NCI-H146 treated with DMSO at 0.1 percent for 48 hours (cell line): ENCODE results near the gene BOLA2B.
"Not testable (repeated sequence)": the region's sequence is repeated elsewhere in the genome, so short reads cannot be mapped to it uniquely, and the experiment has no call there.

Experiments
- DNase-seq: peaks from one replicate; lab custom pipeline; 2025; ENCODE audit not compliant: unreplicated experiment; lab: John Stamatoyannopoulos, UW

Gene BOLA2B

DNA sequence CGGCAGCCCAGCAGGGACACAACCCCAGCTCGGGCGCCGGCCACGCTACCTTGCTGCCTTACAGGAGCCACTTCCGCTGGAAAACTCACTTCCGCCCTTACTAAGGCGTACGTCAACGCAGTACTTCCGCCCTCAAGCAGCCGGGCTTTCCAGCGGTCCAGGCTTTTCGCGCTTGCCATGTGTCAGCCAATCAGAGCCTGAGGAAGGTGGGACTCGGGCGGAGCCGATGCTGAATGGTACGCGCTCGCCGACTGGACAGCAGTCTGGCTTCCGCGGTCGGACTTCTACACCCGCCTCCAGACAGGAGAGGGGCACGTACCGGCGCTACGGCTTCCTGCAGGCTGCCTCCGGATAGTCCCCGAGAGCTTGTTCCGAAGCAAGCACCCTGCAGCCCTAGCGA lies at the start of gene BOLA2B, which contains the start of gene SLX1A:
Gene BOLA2B, minus strand, starts transcription at position 52 of the 400 bp plus-strand sequence. CDS start 71 bp downstream, outside the sequence.
Gene SLX1A, plus strand, starts transcription at position 261 of the 400 bp plus-strand sequence. CDS start 210 bp downstream, outside the sequence.
- not testable (repeated sequence) for DNase-seq

DNA sequence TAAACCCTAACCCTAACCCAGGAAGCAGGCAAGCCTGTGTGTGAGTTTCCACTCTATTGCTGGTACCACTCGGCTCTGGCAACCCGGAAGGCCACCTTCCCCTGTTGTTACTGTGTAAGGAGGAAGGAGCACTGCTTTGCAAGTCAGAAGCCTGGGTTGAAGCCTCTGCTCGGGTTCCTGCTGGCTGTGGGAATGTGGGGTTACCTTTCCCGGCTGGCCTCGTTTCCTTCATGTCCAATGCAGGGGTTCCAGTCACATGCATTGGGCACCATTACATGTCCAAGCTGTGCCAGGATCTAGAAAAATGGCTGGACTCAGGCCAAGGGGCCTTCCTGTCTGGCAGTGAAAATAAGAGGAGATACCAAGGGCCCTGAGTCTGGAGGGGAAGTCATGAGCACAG lies 23.6 kb upstream of the BOLA2B start:
- not testable (repeated sequence) for DNase-seq

DNA sequence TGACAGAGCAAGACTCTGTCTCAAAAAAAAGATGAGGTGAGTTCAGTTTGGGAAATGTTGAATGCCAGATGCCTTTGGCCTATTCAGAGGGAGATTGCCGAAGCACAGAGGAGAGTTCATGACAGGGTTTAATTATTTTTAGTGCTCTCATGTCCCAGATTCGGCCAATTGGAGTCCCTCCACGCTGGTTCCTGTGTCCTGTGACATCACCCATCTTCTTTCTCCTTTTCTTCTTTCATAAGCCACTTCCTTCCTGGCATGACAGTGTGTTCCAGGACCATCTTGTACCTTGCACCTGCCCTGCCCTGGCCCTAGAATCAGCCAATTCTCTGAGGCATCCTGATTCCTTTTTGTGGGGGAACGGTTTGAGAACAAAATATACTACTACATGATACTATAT lies 17.9 kb upstream of the BOLA2B start:
- not testable (repeated sequence) for DNase-seq

DNA sequence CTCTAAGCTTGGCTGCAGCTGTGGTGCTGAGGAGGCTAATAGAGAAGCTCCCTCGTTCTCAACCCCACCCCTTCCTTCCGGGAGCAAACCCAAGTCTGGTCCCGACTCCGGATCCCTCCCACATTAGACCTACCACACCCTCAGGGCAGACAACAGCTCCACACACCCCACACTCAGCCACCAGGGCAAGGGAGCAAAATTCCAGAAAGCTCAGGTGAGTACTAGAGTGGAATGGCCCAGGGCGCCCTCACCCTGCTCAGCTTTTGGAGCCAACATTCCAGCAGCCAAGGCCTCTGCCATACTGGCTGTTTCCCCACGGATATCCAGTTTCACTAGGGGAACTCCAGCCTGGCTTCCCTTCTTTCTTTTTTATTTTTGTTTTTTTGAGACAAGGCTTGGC lies 15.6 kb upstream of the BOLA2B start:
- DNase-seq = not testable (repeated sequence)

DNA sequence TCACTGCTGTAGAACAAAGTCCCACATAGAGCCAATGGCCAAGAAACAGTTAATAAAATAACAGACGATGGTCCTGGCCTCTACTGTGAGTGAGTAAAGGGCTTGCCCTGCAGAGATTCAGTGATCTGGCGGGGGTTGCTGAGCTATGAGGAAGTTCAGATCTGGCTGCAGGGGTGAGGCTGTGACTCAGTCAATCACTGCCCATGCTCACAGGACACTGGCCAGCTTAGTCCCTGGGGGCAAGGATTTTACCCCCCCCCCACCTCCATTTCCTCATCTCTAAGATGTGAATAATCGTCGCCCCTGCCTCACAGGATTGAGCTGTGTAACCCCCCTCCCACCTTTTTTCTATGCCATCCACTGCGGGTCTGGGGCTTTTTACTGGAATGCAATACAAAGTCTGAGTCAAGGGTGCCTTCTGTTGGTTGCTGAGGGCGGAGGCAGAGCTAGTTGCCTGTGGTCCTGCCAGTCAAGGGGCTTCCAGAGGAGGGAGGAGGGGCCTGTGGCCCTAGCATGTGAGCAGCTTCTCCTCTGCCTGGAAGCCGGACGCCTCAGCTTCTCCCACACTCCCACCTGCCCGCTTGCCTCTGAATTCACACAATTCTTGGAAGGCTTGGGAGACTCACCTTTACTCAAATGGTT lies 13.7 kb upstream of the BOLA2B start:
- DNase-seq = not testable (repeated sequence)

DNA sequence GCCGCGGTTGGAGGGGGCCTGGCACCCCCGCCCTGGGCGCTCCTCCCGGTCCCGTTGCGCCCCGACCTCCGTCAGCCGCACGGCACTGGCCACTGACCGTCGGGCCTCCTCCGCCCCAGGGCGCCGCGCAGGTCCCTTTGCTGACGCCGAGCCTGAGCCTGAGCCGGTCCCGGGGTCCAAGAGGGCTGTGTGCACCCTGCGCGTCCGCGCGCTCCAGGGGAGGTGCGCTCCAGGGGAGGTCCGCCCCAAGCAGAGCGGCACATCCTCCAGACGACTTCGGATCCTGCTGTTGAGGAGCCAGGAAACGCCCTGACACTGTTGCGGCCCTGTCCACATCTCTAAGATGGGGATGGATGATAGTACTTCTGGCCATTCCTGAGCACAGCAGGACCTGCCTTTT lies 12.8 kb upstream of the BOLA2B start:
- DNase-seq = not testable (repeated sequence)

DNA sequence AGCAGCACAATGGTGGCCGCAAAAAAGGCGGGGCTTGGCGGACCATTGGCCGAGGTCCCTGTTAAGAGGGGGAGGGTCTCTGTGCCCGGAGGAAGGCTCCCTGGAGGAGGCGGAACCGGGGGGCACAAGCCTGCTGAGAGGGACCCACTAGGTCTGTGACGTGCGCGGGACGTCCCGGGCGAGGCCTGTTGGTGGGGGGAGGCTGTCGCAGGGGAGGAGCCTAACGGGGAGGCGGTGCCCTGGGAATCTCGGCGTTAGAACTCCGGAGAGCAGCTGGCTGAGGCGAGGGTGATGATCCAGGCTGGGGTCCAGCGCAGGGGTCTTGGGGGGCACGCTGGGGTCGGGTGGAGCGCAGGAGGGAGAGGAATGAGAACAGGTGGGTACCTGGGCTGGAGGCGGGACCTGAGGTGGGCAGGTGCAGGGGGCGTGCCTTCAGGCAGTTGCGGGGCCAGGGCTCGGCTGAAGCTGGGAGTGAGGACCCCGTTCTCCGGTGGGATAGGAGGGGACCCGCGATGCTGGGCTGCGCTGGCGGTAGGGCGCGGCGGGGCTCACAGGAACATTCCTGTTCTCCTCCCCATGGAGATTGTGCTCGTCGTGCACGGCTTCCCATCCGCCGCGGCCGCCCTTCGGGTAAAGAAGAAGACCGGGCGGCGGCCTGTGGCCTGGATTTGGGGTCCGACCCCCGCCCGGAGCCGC lies 12.2 kb upstream of the BOLA2B start:
- not testable (repeated sequence) for DNase-seq

DNA sequence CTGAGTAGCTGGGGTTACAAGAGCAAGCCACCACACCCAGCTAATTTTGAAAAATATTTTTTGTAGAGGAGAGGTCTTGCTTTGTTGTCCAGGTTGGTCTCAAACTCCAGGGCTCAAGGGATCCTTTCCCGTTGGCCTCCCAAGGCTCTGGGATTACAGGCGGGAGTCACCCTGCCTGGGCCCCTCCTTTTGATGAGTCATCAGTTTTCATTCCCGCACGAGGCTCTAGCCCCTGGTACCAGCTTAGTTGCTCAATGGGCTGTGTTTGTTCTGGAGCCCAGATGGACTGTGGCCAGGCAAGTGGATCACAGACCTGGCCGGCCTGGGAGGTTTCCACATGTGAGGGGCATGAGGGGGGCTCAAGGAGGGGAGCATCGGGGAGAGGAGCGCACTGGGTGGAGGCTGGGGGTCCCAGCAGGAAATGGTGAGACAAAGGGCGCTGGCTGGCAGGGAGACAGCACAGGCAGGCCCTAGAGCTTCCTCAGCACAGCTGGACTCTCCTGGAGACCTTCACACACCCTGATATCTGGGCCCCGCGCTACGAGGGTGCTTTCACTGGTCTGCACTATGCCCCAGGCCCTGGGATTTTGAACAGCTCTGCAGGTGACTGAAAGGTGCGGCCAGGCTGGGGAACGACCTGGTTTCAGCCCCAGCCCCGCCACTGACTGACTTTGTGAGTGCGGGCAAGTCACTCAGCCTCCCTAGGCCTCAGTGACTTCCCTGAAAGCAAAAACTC lies 6.3 kb upstream of the BOLA2B start:
- not testable (repeated sequence) for DNase-seq

DNA sequence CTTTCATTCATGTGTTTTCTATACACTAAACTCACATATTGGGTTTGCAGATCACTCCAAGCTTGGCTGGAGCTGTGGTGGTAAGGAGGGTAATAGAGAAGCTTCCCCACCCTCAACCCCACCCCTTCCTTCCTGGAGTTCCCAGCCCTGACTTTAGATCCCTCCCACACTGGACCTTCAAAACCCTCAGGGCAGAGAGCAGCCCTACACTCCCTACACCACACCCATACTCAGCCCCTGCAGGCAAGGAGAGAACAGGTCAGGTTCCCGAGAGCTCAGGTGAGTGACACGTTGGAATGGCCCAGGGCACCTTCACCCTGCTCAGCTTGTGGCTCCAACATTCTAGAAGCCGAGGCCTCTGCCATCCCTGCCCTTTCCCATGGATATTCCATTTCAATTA lies 5.6 kb upstream of the BOLA2B start, which contains the start of gene SULT1A3:
Gene SULT1A3, plus strand, starts transcription at position 207 of the 400 bp plus-strand sequence. CDS start 1,474 bp downstream, outside the sequence.
- not testable (repeated sequence) for DNase-seq

DNA sequence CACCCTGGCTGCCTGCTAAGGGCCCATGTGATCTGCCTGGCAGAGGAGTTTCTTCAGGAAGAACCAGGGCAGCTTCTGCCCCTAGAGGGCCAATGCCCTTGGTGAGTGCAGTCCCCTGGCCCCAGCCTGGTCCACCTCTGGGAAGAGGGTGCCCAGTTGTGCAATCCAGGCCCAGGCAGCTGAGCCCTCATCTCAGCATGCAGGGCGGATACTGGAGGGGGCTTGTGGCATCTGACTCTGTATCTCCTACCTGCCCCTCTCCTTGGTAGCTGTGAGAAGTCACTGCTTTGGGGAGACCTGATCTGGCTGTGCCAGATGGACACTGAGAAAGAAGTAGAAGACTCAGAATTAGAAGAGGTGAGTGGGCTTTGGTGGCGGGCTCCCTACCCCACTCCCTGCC lies 3.5 kb upstream of the BOLA2B start:
- DNase-seq = not testable (repeated sequence)

DNA sequence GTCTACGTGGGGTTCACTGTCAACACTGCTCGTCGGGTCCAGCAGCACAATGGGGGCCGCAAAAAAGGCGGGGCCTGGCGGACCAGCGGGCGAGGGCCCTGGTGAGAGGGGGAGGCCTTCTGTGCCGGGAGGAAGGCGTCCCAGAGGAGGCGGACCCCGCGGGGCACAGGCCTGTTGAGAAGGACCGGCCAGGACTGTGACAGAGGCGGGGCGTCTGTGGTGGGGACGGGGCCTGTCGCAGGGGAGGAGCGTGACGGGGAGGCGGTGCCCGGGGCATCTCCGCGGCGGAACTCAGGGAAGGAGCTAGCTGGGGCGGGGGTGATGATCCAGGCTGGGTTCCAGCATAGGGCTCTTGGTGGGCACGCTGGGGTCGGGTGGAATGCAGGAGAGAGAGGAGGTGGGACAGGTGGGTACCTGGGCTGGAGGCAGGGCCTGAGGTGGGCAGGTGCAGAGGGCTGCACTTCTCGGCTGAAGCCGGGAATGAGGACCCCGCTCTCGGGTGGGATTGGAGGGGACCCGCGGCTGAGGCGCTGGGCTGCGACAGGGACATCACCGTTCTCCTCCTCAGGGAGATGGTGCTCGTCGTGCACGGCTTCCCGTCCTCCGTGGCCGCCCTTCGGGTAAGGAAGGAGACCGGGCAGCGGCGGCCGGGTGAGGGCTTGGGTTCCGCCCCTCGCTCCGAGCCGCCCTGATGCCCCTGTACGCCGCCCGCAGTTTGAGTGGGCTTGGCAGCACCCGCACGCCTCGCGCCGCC lies 883 bp upstream of the BOLA2B start:
- not testable (repeated sequence) for DNase-seq

DNA sequence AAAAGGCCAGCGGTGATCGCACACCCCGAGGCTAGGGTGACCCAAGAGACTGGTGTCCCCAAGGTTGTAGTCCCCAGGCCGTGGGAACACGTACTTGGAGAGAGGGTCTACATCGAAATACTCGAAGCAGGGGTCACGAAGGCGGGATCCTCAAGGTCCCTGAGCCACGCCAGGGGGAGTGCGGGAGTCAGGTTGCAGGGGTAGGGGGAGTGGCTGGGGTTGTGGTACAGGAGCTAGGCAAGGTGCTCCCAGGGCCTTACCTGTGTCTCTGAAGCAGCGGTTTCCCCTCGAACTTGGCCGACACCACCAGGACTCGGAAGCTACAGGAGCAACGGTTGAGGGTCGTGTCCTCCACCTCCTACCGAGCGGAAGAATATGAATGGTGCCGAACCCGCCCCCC lies 368 bp downstream of the BOLA2B start:
- DNase-seq = not testable (repeated sequence)

DNA sequence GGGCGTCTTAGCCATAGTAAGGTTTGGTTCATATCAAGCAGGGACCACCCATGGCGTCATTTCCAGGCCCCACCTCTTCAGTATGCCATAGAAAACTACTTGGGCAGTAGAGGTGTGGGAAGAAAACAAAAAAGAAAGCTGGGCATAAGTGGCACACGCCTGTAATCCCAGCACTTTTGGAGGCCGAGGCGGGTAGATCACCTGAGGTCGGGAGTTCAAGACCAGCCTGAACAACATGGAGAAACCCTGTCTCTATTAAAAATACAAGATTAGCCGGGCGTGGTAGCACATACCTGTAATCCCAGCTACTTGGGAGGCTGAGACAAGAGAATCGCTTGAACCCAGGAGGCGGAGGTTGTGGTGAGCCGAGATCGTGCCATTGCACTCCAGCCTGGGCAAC lies 2.3 kb downstream of the BOLA2B start:
- not testable (repeated sequence) for DNase-seq

DNA sequence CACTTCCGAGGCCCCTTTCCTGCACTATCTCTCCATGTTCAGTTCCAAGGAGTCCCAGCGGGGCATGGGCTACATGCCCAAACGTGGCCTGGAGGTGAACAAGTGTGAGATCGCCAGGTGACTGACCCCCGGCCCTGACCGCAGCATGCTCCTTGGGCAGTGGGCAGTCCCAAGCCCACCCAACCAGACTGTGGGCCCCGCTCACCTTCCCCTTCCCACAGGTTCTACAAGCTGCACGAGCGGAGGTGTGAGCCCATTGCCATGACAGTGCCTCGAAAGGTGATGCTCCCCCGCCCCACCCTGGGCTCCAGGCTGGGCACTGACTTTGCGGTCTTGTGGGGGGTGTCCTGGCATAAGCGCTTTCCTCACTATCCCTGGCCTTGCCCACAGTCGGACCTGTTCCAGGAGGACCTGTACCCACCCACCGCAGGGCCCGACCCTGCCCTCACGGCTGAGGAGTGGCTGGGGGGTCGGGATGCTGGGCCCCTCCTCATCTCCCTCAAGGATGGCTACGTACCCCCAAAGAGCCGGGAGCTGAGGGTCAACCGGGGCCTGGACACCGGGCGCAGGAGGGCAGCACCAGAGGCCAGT lies 5.4 kb downstream of the BOLA2B start:
- no peak for DNase-seq

DNA sequence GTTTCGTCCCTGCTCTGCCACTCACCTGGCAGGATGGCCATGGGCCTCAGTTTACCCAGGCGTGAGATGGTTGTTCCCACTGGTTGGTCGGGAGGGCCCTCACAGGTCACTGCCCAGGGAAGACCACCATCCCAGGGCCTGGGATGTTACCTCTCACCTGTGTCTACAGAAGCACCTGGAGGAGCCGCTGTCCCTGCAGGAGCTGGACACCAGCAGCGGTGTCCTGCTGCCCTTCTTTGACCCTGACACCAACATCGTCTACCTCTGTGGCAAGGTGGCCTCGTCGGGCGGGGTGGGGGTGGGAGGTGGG lies 6.0 kb downstream of the BOLA2B start:
- no peak for DNase-seq

DNA sequence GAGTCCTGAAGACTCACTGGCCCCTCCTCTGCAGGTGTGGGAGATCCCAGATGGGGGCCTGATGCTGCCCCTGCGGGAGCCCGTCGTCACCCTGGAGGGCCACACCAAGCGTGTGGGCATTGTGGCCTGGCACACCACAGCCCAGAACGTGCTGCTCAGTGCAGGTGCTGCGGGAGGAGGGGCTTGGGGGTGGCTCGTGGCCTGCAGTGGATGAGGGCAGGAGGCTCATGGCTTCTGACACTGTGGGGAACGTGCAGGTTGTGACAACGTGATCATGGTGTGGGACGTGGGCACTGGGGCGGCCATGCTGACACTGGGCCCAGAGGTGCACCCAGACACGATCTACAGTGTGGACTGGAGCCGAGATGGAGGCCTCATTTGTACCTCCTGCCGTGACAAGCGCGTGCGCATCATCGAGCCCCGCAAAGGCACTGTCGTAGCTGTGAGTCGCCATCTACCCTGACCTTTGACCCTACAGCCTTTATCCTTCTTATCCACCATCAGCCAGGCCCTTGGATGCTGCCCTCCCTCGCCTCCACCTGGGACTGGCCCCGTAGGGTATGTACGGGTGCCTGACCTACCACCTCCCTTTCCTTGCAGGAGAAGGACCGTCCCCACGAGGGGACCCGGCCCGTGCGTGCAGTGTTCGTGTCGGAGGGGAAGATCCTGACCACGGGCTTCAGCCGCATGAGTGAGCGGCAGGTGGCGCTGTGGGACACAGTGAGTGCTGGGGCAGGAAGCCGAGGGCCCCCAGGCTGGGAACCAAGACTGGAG lies 6.5 kb downstream of the BOLA2B start:
- DNase-seq = no peak

DNA sequence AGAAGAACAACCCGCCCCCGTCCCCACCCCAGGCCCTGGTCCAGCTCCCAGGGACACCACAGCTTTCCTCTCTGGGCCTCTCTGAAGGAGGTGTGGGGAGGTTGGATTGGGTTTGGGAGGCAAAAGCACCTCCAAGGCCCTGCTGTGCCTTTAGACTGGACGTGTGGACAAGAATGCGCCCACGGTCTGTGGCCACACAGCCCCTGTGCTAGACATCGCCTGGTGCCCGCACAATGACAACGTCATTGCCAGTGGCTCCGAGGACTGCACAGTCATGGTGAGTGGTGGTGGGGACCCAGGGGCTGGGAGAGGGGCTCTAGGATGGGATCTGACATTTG lies 7.1 kb downstream of the BOLA2B start:
- no peak for DNase-seq

DNA sequence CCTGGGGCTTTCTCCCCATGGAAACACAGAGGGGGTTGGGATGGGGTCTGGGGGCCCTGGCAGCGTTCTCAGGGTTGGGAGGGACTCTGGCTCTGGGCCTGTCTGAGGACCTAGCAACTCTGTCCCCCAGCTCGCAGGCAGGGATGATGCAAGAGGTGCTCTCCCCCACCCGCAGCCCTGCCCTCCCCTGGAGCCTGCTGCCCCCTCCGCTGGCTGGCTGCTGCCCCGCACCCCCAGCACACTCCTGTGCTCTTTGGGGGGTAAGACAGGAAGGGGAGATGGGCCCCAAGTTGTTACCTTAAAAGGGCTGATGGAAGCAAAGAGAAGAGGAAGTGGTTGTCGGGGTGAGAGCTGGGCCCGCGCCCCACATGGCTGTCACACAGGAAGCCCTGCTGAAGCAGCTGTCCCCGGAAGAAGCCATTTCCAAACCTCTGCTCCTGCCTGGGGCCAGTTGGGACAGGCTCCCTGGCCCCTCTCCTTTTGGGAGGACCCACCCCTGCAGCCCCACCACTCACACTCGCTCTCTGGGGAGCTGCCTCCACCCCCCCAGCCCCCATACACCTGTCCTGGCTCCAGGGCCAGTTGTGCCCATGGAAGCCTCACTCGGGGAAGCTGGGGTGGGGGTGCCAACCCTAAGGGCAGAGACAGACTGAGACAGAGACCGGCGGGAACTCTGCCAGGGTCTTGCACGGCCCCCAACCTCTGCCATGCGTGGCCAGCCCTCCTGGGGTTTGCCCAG lies 7.6 kb downstream of the BOLA2B start:
- no peak for DNase-seq

DNA sequence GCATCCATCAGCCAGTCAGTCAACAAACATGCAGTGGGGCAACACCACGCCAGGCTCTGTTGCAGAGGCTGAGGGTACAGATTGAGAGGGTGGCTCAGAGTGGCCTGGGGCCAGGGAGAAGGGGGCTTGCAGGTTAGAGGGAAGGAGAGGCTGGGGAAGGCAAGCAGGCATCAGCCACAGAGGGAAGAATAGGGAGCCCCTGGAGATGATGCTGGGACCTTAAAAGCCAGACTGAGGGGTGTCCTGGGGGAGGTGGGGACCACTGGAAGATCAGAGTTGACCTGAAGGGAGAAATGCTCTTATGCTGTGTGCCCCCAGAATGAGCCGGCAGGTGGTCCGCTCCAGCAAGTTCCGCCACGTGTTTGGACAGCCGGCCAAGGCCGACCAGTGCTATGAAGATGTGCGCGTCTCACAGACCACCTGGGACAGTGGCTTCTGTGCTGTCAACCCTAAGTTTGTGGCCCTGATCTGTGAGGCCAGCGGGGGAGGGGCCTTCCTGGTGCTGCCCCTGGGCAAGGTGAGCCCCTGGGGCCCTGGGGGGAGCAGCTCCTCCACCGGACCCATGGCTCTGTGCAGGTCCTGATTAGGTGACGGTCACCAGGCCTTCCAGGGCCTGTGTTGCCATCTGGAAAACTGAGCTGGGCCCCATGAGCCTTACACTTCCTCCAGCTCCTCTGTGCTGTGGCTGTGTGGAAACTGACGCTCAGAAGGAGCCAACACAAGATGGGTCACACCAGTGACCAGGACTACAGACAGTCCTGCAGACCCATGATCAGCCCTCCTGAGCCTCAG lies 8.4 kb downstream of the BOLA2B start:
- no peak for DNase-seq
